Measurements from ENCODE around the gene KLF12.

- TF ChIP-seq ZSCAN20 (CRISPR knock-in tag; IDR thresholded peaks at IDR 0.05): no peak
- no peak for TF ChIP-seq POLR2A (IDR thresholded peaks at IDR 0.05; ENCODE audit: low read length)
- TF ChIP-seq HDAC2 (IDR thresholded peaks at IDR 0.05): no peak
- no peak for TF ChIP-seq SMC3 (IDR thresholded peaks at IDR 0.05)
- no peak for TF ChIP-seq BHLHE40 (IDR thresholded peaks at IDR 0.05; ENCODE audit: low read depth, low read length)
- no peak for TF ChIP-seq RNF2 (IDR thresholded peaks at IDR 0.05; ENCODE audit: borderline replicate concordance, low read depth)
- TF ChIP-seq MAX (IDR thresholded peaks at IDR 0.05): no peak
- no peak for TF ChIP-seq CTCF (IDR thresholded peaks at IDR 0.05)
- no peak for TF ChIP-seq ZFP36 (IDR thresholded peaks at IDR 0.05; ENCODE audit: borderline replicate concordance, partially characterized antibody)
- no peak for TF ChIP-seq ELK1 (IDR thresholded peaks at IDR 0.05; ENCODE audit: low read depth, low read length)
These were observed 8.1 kb upstream of the KLF12 start for GRCh38 chr13:74142257-74142656.

Measured in A549 (cell line).